Testis (tissue), 3 donors: ENCODE results near the gene BDKRB1. TPM values are rescaled to one million over a fixed set of nuclear protein-coding genes. Genes with fewer than 3 reads are reported as not detected.

Experiments used
- DNase-seq: peaks from one replicate; pipeline ENCODE4 v3.0.0-alpha.2; 2019
- H3K27ac ChIP-seq, 2 donors: fragments of 200-600 bp; sonication (generic); one replicate each; pipeline ENCODE4 v1.5.1; 2019
- H3K27me3 ChIP-seq: fragments of 200-600 bp; sonication (generic); one replicate; pipeline ENCODE4 v1.5.1; 2019
- H3K36me3 ChIP-seq: fragments of 200-600 bp; sonication (generic); one replicate; pipeline ENCODE4 v1.5.1; 2017; ENCODE audit warnings: low read depth; ENCODE audit errors: missing control alignments
- H3K4me1 ChIP-seq: fragments of 200-600 bp; sonication (generic); one replicate; pipeline ENCODE4 v1.5.1; 2019
- H3K4me3 ChIP-seq, 2 donors: fragments of 200-600 bp; sonication (generic); one replicate each; pipeline ENCODE4 v1.5.1; 2017 to 2019
- H3K9me3 ChIP-seq: fragments of 200-600 bp; sonication (generic); one replicate; pipeline ENCODE4 v1.5.1; 2017
- POLR2A ChIP-seq: fragments of 450-650 bp; IDR thresholded peaks from one replicate; pipeline ENCODE4 v1.6.1; 2017; ENCODE audit warnings: antibody characterized with exemption, mild to moderate bottlenecking, moderate library complexity
- WGBS, 2 donors: methylation state at CpG; one replicate each; pipeline ENCODE4 v1.1.5; 2018; 5-methylcytosine and 5-hydroxymethylcytosine counted together
- intact Hi-C: fragments of 100-400 bp; cut with DNase I; formaldehyde crosslinking; loops from one replicate; pipeline ENCODE4 v1.15.1; 2023; ENCODE audit warnings: low total_unique reads
- polyA plus RNA-seq: library from polyadenylated mRNA; stranded (reverse); fragments of 350-450 nt; fragmentation: Illumina TruSeq; extraction: RNeasy Lipid Tissue Mini Kit (QIAGEN cat#74804); gene quantifications from one replicate; pipeline ENCODE4 v1.2.3, GENCODE V29; 2014; ENCODE audit warnings: low read depth, low replicate concordance; ENCODE audit not compliant: insufficient read depth
- total RNA-seq, 2 donors: library from RNA; depleted of rRNA; stranded (reverse); fragments of >200 nt; gene quantifications; one replicate each; pipeline ENCODE4 v1.2.3, GENCODE V29; 2016
- TF ChIP-seq, protein P1 (sequence below), 3 experiments: fragments of 450-650 bp in 2 of 3; fragments of 200-600 bp in 1 of 3; sonication (generic) in 1 of 3; IDR thresholded peaks; one replicate each; pipeline ENCODE4 v1.5.1; 2016 to 2019; ENCODE audit warnings: antibody characterized with exemption in 3 of 3, mild to moderate bottlenecking in 2 of 3, moderate library complexity in 1 of 3

Gene BDKRB1
- total and polyA plus RNA-seq, 3 donors from 2014 or later = 3.3 to 4.9 (median 3.4) TPM

- DNase-seq = no peak
- 60 to 66% methylated on average over 5 of the region's 5 CpGs for WGBS, 2 donors
- Histone ChIP-seq H3K27me3 (no peaks in the 10 kb centered on the region), H3K27ac (no peak overlapping the region), H3K4me3 (no peak overlapping the region), H3K36me3 (no peaks in the 10 kb centered on the region), H3K9me3 (no peaks in the 10 kb centered on the region), H3K4me1 (no peaks in the 10 kb centered on the region)
- TF ChIP-seq, protein P1, sequence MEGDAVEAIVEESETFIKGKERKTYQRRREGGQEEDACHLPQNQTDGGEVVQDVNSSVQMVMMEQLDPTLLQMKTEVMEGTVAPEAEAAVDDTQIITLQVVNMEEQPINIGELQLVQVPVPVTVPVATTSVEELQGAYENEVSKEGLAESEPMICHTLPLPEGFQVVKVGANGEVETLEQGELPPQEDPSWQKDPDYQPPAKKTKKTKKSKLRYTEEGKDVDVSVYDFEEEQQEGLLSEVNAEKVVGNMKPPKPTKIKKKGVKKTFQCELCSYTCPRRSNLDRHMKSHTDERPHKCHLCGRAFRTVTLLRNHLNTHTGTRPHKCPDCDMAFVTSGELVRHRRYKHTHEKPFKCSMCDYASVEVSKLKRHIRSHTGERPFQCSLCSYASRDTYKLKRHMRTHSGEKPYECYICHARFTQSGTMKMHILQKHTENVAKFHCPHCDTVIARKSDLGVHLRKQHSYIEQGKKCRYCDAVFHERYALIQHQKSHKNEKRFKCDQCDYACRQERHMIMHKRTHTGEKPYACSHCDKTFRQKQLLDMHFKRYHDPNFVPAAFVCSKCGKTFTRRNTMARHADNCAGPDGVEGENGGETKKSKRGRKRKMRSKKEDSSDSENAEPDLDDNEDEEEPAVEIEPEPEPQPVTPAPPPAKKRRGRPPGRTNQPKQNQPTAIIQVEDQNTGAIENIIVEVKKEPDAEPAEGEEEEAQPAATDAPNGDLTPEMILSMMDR (IDR thresholded peaks at IDR 0.05) = no peak
- TF ChIP-seq POLR2A = no peak
- intact Hi-C loops = no loop called here
These were observed 7.0 kb upstream of the BDKRB1 start for GRCh38 chr14:96249029-96249428.

GRCh38 chr14:96250485-96250884 lies 5.5 kb upstream of the BDKRB1 start:
- no peak for TF ChIP-seq POLR2A
- TF ChIP-seq, protein P1 (IDR thresholded peaks at IDR 0.05) = no peak
- Histone ChIP-seq H3K4me3 (no peak overlapping the region), H3K9me3 (no peaks in the 10 kb centered on the region), H3K4me1 (no peaks in the 10 kb centered on the region), H3K27me3 (no peaks in the 10 kb centered on the region), H3K27ac (no peak overlapping the region), H3K36me3 (no peaks in the 10 kb centered on the region)
- intact Hi-C loops = no loop called here
- no peak for DNase-seq
- 75 to 83% methylated on average over 3 of the region's 3 CpGs for WGBS, 2 donors

DNA sequence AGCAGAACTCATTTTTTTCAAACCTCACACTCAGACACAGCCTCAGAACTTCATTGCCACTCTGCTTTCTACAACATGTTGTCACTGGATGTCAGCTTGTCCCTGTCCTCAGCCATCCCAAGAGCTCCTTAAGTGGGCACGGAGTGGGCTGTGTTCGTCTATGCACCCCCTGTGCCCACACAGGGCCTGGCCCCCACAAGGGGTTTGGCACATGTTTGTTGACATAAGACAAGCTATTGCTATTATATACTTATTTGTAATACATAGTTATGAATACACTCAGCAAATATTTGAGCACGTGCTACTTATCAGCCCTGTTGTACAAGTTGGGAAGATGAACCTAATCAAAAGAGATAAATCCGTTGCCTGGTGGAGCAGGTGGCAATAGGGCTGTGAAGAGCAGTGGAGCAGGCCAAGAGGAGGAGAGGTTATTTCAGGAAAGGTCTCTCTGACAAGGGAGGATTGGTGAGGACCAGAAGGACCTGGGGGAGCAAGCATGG lies 4.3 kb upstream of the BDKRB1 start:
- H3K27ac ChIP-seq = no peak overlapping the region
- H3K27me3 ChIP-seq = no peaks in the 10 kb centered on the region
- no peaks in the 10 kb centered on the region for H3K4me1 ChIP-seq
- no peak for DNase-seq
- intact Hi-C loops = no loop called here
- no peaks in the 10 kb centered on the region for H3K36me3 ChIP-seq
- TF ChIP-seq POLR2A = no peak
- TF ChIP-seq, protein P1 (IDR thresholded peaks at IDR 0.05) = no peak
- WGBS, 2 donors = 63 to 73% methylated on average over 4 of the region's 4 CpGs
- no peaks in the 10 kb centered on the region for H3K9me3 ChIP-seq
- peak overlapping the region in 1 of 2 donors; percentile 36 for H3K4me3 ChIP-seq

- Histone ChIP-seq H3K4me1 (no peaks in the 10 kb centered on the region), H3K36me3 (no peaks in the 10 kb centered on the region), H3K9me3 (no peaks in the 10 kb centered on the region), H3K27ac (no peak overlapping the region), H3K4me3 (peak overlapping the region in 1 of 2 donors; percentile 36), H3K27me3 (no peaks in the 10 kb centered on the region)
- DNase-seq = peak; percentile 53
- intact Hi-C loops = no loop called here
- WGBS, 2 donors = 78 to 79% methylated on average over 3 to 19 of the region's 19 CpGs
- no peak for TF ChIP-seq POLR2A
- TF ChIP-seq, protein P1 (IDR thresholded peaks at IDR 0.05) = no peak
These were observed 3.5 kb upstream of the BDKRB1 start for GRCh38 chr14:96252323-96252998.

GRCh38 chr14:96252999-96253539 lies 2.9 kb upstream of the BDKRB1 start:
- H3K36me3 ChIP-seq = no peaks in the 10 kb centered on the region
- DNase-seq = no peak
- H3K4me3 ChIP-seq = peak overlapping the region in 1 of 2 donors; percentile 36
- no peak overlapping the region for H3K27ac ChIP-seq
- intact Hi-C loops = no loop called here
- TF ChIP-seq, protein P1 (IDR thresholded peaks at IDR 0.05) = no peak
- no peak for TF ChIP-seq POLR2A
- no peaks in the 10 kb centered on the region for H3K27me3 ChIP-seq
- 62% methylated on average over 9 of the region's 9 CpGs for WGBS, 2 donors
- H3K9me3 ChIP-seq = no peaks in the 10 kb centered on the region
- H3K4me1 ChIP-seq = no peaks in the 10 kb centered on the region
